Astrocyte (in vitro differentiated cells and primary cell): ENCODE data around the gene KRTAP3-3.

Experiments used
- CTCF ChIP-seq: IDR thresholded peaks from 2 replicates; pipeline ENCODE4 v1.5.1; 2011; ENCODE audit warnings: low read depth, mild to moderate bottlenecking, inconsistent platforms, low read length, moderate library complexity; ENCODE audit not compliant: insufficient read depth
- EZH2 ChIP-seq: IDR thresholded peaks from 2 replicates; pipeline ENCODE4 v1.6.1; 2012; ENCODE audit warnings: mild to moderate bottlenecking, low read length, inconsistent platforms; ENCODE audit not compliant: insufficient read depth

GRCh38 chr17:41037853-41038350, 43.9 kb upstream of the KRTAP3-3 start:
- TF ChIP-seq CTCF (no peak), EZH2 (no peak)
